ENCODE measurements around the gene PCA3.

Gene PCA3

GRCh38 chr9:76759732-76760131, 4.5 kb upstream of the PCA3 start:
- no peaks in the 10 kb centered on the region for H3K4me1 ChIP-seq (ENCODE audit: control insufficient read depth, insufficient read depth, low read length)
- no peaks in the 10 kb centered on the region for H3K9me3 ChIP-seq (ENCODE audit: control insufficient read depth, low read length)
- no peaks in the 10 kb centered on the region for H3K36me3 ChIP-seq (ENCODE audit: control insufficient read depth, insufficient read depth, low read length)
- H3K9ac ChIP-seq (ENCODE audit: low read length), result no peak overlapping the region
- no peaks in the 10 kb centered on the region for H3K27me3 ChIP-seq (ENCODE audit: control insufficient read depth, insufficient read depth, low read length)
- no peak overlapping the region for H3K4me3 ChIP-seq (ENCODE audit: low read length)

- no peaks in the 10 kb centered on the region for H3K9me3 ChIP-seq (ENCODE audit: control insufficient read depth, low read length)
- no peaks in the 10 kb centered on the region for H3K4me1 ChIP-seq (ENCODE audit: control insufficient read depth, insufficient read depth, low read length)
- H3K9ac ChIP-seq (ENCODE audit: low read length), result no peak overlapping the region
- no peaks in the 10 kb centered on the region for H3K27me3 ChIP-seq (ENCODE audit: control insufficient read depth, insufficient read depth, low read length)
- no peak overlapping the region for H3K4me3 ChIP-seq (ENCODE audit: low read length)
- no peaks in the 10 kb centered on the region for H3K36me3 ChIP-seq (ENCODE audit: control insufficient read depth, insufficient read depth, low read length)
Observed at GRCh38 chr9:76761448-76761847, 2.8 kb upstream of the PCA3 start.

- H3K36me3 ChIP-seq (ENCODE audit: control insufficient read depth, insufficient read depth, low read length), result no peaks in the 10 kb centered on the region
- H3K27me3 ChIP-seq (ENCODE audit: control insufficient read depth, insufficient read depth, low read length), result no peaks in the 10 kb centered on the region
- no peak overlapping the region for H3K4me3 ChIP-seq (ENCODE audit: low read length)
- no peaks in the 10 kb centered on the region for H3K4me1 ChIP-seq (ENCODE audit: control insufficient read depth, insufficient read depth, low read length)
- H3K9ac ChIP-seq (ENCODE audit: low read length), result no peak overlapping the region
- H3K9me3 ChIP-seq (ENCODE audit: control insufficient read depth, low read length), result no peaks in the 10 kb centered on the region
Observed at GRCh38 chr9:76766126-76766525, 1.9 kb downstream of the PCA3 start.

GRCh38 chr9:76772686-76773445, 8.6 kb downstream of the PCA3 start:
- H3K27me3 ChIP-seq (ENCODE audit: control insufficient read depth, insufficient read depth, low read length), result no peaks in the 10 kb centered on the region
- H3K4me3 ChIP-seq (ENCODE audit: low read length), result no peak overlapping the region
- H3K4me1 ChIP-seq (ENCODE audit: control insufficient read depth, insufficient read depth, low read length), result no peaks in the 10 kb centered on the region
- no peaks in the 10 kb centered on the region for H3K36me3 ChIP-seq (ENCODE audit: control insufficient read depth, insufficient read depth, low read length)
- no peaks in the 10 kb centered on the region for H3K9me3 ChIP-seq (ENCODE audit: control insufficient read depth, low read length)
- no peak overlapping the region for H3K9ac ChIP-seq (ENCODE audit: low read length)

DNA sequence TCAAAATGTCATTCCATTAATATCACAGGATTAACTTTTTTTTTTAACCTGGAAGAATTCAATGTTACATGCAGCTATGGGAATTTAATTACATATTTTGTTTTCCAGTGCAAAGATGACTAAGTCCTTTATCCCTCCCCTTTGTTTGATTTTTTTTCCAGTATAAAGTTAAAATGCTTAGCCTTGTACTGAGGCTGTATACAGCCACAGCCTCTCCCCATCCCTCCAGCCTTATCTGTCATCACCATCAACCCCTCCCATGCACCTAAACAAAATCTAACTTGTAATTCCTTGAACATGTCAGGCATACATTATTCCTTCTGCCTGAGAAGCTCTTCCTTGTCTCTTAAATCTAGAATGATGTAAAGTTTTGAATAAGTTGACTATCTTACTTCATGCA, 20.6 kb downstream of the PCA3 start:
- H3K4me3 ChIP-seq (ENCODE audit: low read length), result no peak overlapping the region
- H3K27me3 ChIP-seq (ENCODE audit: control insufficient read depth, insufficient read depth, low read length), result no peaks in the 10 kb centered on the region
- no peaks in the 10 kb centered on the region for H3K9me3 ChIP-seq (ENCODE audit: control insufficient read depth, low read length)
- no peak overlapping the region for H3K9ac ChIP-seq (ENCODE audit: low read length)
- no peaks in the 10 kb centered on the region for H3K36me3 ChIP-seq (ENCODE audit: control insufficient read depth, insufficient read depth, low read length)
- no peaks in the 10 kb centered on the region for H3K4me1 ChIP-seq (ENCODE audit: control insufficient read depth, insufficient read depth, low read length)

DNA sequence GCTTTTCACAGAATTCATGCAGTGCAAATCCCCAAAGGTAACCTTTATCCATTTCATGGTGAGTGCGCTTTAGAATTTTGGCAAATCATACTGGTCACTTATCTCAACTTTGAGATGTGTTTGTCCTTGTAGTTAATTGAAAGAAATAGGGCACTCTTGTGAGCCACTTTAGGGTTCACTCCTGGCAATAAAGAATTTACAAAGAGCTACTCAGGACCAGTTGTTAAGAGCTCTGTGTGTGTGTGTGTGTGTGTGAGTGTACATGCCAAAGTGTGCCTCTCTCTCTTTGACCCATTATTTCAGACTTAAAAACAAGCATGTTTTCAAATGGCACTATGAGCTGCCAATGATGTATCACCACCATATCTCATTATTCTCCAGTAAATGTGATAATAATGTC, 21.3 kb downstream of the PCA3 start:
- no peaks in the 10 kb centered on the region for H3K4me1 ChIP-seq (ENCODE audit: control insufficient read depth, insufficient read depth, low read length)
- no peaks in the 10 kb centered on the region for H3K36me3 ChIP-seq (ENCODE audit: control insufficient read depth, insufficient read depth, low read length)
- H3K4me3 ChIP-seq (ENCODE audit: low read length), result no peak overlapping the region
- H3K9me3 ChIP-seq (ENCODE audit: control insufficient read depth, low read length), result no peaks in the 10 kb centered on the region
- no peaks in the 10 kb centered on the region for H3K27me3 ChIP-seq (ENCODE audit: control insufficient read depth, insufficient read depth, low read length)
- H3K9ac ChIP-seq (ENCODE audit: low read length), result no peak overlapping the region

DNA sequence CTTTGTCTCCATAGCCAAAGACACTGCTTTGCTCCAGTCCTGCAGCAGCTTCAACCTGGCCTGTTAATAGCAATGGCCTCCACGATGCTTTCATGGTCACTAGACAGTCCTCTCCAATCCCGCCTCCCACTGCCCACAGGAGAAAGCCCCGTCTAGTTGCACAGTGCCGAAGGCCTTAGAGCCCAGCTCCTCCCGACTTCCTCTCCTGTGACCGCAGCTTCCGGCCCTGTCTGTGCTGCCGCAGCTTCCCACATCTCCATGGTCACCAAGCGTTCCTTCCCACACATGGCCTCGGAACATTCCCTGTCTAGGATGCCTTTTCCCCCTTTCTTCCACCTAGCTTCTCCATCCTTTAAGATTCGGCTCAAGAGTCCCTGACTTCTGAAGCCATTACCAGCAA, 23.4 kb downstream of the PCA3 start:
- Histone ChIP-seq H3K36me3 (ENCODE audit: control insufficient read depth, insufficient read depth, low read length) (no peaks in the 10 kb centered on the region), H3K9ac (ENCODE audit: low read length) (no peak overlapping the region), H3K4me3 (ENCODE audit: low read length) (no peak overlapping the region), H3K4me1 (ENCODE audit: control insufficient read depth, insufficient read depth, low read length) (no peaks in the 10 kb centered on the region), H3K27me3 (ENCODE audit: control insufficient read depth, insufficient read depth, low read length) (no peaks in the 10 kb centered on the region), H3K9me3 (ENCODE audit: control insufficient read depth, low read length) (no peaks in the 10 kb centered on the region)

DNA sequence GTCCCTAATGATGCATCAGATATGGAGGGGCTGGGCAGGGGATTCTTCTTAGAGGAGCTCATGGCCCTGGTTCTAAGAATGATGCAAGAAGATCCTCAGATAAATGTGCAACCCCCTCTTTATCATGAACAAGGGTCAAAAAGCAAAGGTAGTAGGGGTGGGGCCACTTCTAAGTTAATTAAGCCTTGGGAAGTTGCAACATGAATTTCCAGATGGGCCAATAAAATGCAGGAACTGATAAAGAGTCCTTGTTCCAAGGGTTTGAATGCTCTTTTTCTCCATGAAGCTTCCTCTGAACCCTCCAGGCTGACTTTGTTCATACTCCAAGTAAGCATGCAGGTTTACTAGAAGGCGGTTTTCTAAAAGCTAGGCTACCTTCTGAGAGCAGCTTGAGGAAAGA, 25.6 kb downstream of the PCA3 start:
- H3K4me3 ChIP-seq (ENCODE audit: low read length), result no peak overlapping the region
- H3K36me3 ChIP-seq (ENCODE audit: control insufficient read depth, insufficient read depth, low read length), result no peaks in the 10 kb centered on the region
- no peak overlapping the region for H3K9ac ChIP-seq (ENCODE audit: low read length)
- H3K9me3 ChIP-seq (ENCODE audit: control insufficient read depth, low read length), result no peaks in the 10 kb centered on the region
- H3K4me1 ChIP-seq (ENCODE audit: control insufficient read depth, insufficient read depth, low read length), result no peaks in the 10 kb centered on the region
- no peaks in the 10 kb centered on the region for H3K27me3 ChIP-seq (ENCODE audit: control insufficient read depth, insufficient read depth, low read length)

DNA sequence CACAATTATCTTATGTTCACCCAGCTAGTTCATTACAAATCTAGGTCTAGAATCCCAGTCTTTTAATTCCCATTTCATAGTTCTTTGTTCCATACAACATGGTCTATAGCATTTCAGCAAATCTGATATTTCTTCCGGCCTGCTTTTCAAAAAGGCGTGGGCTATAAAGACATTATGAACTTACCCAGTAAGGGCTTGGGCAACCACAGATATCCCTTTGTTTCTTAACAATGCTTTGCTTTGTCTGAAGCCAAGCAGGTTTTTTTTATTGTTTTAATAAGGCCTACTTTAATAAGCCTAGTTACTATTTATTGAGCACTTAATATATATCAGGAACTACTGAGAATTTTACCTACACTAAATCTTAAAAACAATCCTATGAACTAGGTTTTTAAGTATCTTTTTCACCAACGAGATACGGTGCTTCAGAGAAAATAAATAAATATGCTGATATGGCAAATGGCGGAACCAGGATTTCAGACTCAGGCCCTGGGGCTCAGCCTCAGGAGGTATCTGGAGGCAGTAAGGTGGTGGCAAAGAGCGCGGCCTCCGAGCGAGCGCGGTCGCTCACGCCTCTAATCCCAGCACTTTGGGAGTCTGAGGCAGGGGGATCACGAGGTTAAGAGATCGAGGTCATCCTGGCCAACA, 29.7 kb downstream of the PCA3 start:
- H3K36me3 ChIP-seq (ENCODE audit: control insufficient read depth, insufficient read depth, low read length), result no peaks in the 10 kb centered on the region
- H3K4me1 ChIP-seq (ENCODE audit: control insufficient read depth, insufficient read depth, low read length), result no peaks in the 10 kb centered on the region
- H3K9me3 ChIP-seq (ENCODE audit: control insufficient read depth, low read length), result no peaks in the 10 kb centered on the region
- peaks cover 4% of the 10 kb centered on the region for H3K27me3 ChIP-seq (ENCODE audit: control insufficient read depth, insufficient read depth, low read length)
- no peak overlapping the region for H3K9ac ChIP-seq (ENCODE audit: low read length)
- no peak overlapping the region for H3K4me3 ChIP-seq (ENCODE audit: low read length)

- no peak overlapping the region for H3K9ac ChIP-seq (ENCODE audit: low read length)
- H3K4me3 ChIP-seq (ENCODE audit: low read length), result no peak overlapping the region
- peaks cover 4% of the 10 kb centered on the region for H3K27me3 ChIP-seq (ENCODE audit: control insufficient read depth, insufficient read depth, low read length)
- no peaks in the 10 kb centered on the region for H3K4me1 ChIP-seq (ENCODE audit: control insufficient read depth, insufficient read depth, low read length)
- no peaks in the 10 kb centered on the region for H3K36me3 ChIP-seq (ENCODE audit: control insufficient read depth, insufficient read depth, low read length)
- H3K9me3 ChIP-seq (ENCODE audit: control insufficient read depth, low read length), result no peaks in the 10 kb centered on the region
Observed at GRCh38 chr9:76796296-76796695, 32.1 kb downstream of the PCA3 start.

DNA sequence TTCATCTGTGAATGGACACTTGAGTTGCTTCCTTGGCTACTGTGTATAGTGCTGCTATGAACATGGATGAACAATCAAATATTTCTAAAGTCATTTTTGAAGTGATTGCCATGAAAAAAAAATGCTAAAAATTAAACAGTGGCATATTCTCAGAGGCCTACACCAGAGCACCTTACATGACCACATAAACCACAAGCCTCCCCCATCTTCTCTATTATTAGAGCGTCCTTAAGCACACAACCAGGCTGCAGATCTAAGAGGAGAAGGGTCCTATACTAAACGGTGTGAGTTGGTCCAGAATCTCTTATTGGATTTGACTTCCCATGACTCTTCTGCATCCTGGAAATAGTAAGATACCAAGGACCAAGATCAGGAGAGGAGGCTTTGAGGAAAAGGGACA, 34.3 kb downstream of the PCA3 start:
- Histone ChIP-seq H3K36me3 (ENCODE audit: control insufficient read depth, insufficient read depth, low read length) (no peaks in the 10 kb centered on the region), H3K27me3 (ENCODE audit: control insufficient read depth, insufficient read depth, low read length) (peaks cover 4% of the 10 kb centered on the region), H3K4me3 (ENCODE audit: low read length) (no peak overlapping the region), H3K9ac (ENCODE audit: low read length) (no peak overlapping the region), H3K9me3 (ENCODE audit: control insufficient read depth, low read length) (no peaks in the 10 kb centered on the region), H3K4me1 (ENCODE audit: control insufficient read depth, insufficient read depth, low read length) (no peaks in the 10 kb centered on the region)

DNA sequence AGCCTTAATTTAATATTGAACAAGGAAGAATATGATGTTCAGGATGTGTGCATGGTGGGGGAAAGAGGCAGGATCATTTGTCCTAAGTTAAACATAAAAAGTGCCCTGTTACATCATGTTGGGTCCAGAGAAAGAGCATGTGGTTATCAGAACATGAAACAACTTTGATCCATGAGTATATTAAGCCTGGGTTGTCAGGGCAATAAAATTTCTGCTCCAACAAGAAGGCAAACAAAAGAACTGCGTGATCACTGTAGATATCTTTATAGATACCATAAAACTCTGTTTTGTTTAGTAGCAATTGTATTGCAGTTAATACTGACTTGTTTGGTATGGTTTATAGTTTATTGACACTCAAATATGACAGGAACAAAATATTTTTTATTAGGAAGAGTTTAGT, 35.2 kb downstream of the PCA3 start:
- Histone ChIP-seq H3K4me1 (ENCODE audit: control insufficient read depth, insufficient read depth, low read length) (no peaks in the 10 kb centered on the region), H3K9ac (ENCODE audit: low read length) (no peak overlapping the region), H3K9me3 (ENCODE audit: control insufficient read depth, low read length) (no peaks in the 10 kb centered on the region), H3K4me3 (ENCODE audit: low read length) (no peak overlapping the region), H3K36me3 (ENCODE audit: control insufficient read depth, insufficient read depth, low read length) (no peaks in the 10 kb centered on the region), H3K27me3 (ENCODE audit: control insufficient read depth, insufficient read depth, low read length) (peaks cover 4% of the 10 kb centered on the region)

Measured in mucosa of stomach (tissue), 1 donor.